Measurements from ENCODE around the gene PUM1.

- TF ChIP-seq, protein P1, sequence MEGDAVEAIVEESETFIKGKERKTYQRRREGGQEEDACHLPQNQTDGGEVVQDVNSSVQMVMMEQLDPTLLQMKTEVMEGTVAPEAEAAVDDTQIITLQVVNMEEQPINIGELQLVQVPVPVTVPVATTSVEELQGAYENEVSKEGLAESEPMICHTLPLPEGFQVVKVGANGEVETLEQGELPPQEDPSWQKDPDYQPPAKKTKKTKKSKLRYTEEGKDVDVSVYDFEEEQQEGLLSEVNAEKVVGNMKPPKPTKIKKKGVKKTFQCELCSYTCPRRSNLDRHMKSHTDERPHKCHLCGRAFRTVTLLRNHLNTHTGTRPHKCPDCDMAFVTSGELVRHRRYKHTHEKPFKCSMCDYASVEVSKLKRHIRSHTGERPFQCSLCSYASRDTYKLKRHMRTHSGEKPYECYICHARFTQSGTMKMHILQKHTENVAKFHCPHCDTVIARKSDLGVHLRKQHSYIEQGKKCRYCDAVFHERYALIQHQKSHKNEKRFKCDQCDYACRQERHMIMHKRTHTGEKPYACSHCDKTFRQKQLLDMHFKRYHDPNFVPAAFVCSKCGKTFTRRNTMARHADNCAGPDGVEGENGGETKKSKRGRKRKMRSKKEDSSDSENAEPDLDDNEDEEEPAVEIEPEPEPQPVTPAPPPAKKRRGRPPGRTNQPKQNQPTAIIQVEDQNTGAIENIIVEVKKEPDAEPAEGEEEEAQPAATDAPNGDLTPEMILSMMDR (IDR thresholded peaks at IDR 0.05): no peak
- no peak for TF ChIP-seq POLR2A (IDR thresholded peaks at IDR 0.05)
Observed at GRCh38 chr1:31108861-31109260, 43.3 kb upstream of the PUM1 start.
